ENCODE data around the gene PLEKHJ1. TPM values are rescaled to one million over a fixed set of nuclear protein-coding genes. Genes with fewer than 3 reads are reported as not detected.
A peak's percentile ranks its signal among the peaks of the same experiment; 100 is the strongest.

Gene PLEKHJ1
- total RNA-seq, 1 donor from 2014 or later = 107 TPM

GRCh38 chr19:2199215-2199614 lies 36.9 kb downstream of the PLEKHJ1 start:
- Mint-ChIP-seq H3K27me3 (no peaks in the 10 kb centered on the region), H3K4me1 (ENCODE audit: unreplicated experiment) (peaks cover 5% of the 10 kb centered on the region), H3K4me3 (no peak overlapping the region), H3K36me3 (peaks cover 7% of the 10 kb centered on the region), H3K27ac (peak overlapping the region; percentile 57), H3K9me3 (no peaks in the 10 kb centered on the region)
- TF ChIP-seq CTCF (conservative IDR thresholded peaks at IDR 0.05) = peak; percentile 63
- no peak for DNase-seq (ENCODE audit: extremely low spot score, unreplicated experiment)

- Mint-ChIP-seq H3K36me3 (peaks cover 7% of the 10 kb centered on the region), H3K27ac (no peak overlapping the region), H3K9me3 (no peaks in the 10 kb centered on the region), H3K27me3 (no peaks in the 10 kb centered on the region), H3K4me1 (ENCODE audit: unreplicated experiment) (peaks cover 5% of the 10 kb centered on the region), H3K4me3 (no peak overlapping the region)
- TF ChIP-seq CTCF (conservative IDR thresholded peaks at IDR 0.05) = no peak
- DNase-seq (ENCODE audit: extremely low spot score, unreplicated experiment) = no peak
Measured at GRCh38 chr19:2198317-2198716, 37.8 kb downstream of the PLEKHJ1 start.

GRCh38 chr19:2197270-2197669 lies 38.9 kb downstream of the PLEKHJ1 start:
- Mint-ChIP-seq H3K36me3 (peaks cover 11% of the 10 kb centered on the region), H3K4me1 (ENCODE audit: unreplicated experiment) (peaks cover 5% of the 10 kb centered on the region), H3K4me3 (no peak overlapping the region), H3K27me3 (no peaks in the 10 kb centered on the region), H3K9me3 (no peaks in the 10 kb centered on the region), H3K27ac (no peak overlapping the region)
- no peak for TF ChIP-seq CTCF (conservative IDR thresholded peaks at IDR 0.05)
- no peak for DNase-seq (ENCODE audit: extremely low spot score, unreplicated experiment)

GRCh38 chr19:2195914-2196313 lies 40.2 kb downstream of the PLEKHJ1 start:
- H3K9me3 Mint-ChIP-seq = no peaks in the 10 kb centered on the region
- H3K27me3 Mint-ChIP-seq = no peaks in the 10 kb centered on the region
- no peak for DNase-seq (ENCODE audit: extremely low spot score, unreplicated experiment)
- peaks cover 5% of the 10 kb centered on the region for H3K4me1 Mint-ChIP-seq (ENCODE audit: unreplicated experiment)
- H3K27ac Mint-ChIP-seq = no peak overlapping the region
- peaks cover 11% of the 10 kb centered on the region for H3K36me3 Mint-ChIP-seq
- H3K4me3 Mint-ChIP-seq = no peak overlapping the region
- no peak for TF ChIP-seq CTCF (conservative IDR thresholded peaks at IDR 0.05)

- no peak for DNase-seq (ENCODE audit: extremely low spot score, unreplicated experiment)
- no peak for TF ChIP-seq CTCF (conservative IDR thresholded peaks at IDR 0.05)
- Mint-ChIP-seq H3K9me3 (no peaks in the 10 kb centered on the region), H3K4me3 (no peak overlapping the region), H3K27me3 (no peaks in the 10 kb centered on the region), H3K4me1 (ENCODE audit: unreplicated experiment) (peaks cover 5% of the 10 kb centered on the region), H3K27ac (no peak overlapping the region), H3K36me3 (peaks cover 11% of the 10 kb centered on the region)
Measured at GRCh38 chr19:2195361-2195760, 40.8 kb downstream of the PLEKHJ1 start.

- DNase-seq (ENCODE audit: extremely low spot score, unreplicated experiment) = no peak
- no peaks in the 10 kb centered on the region for H3K9me3 Mint-ChIP-seq
- H3K4me3 Mint-ChIP-seq = no peak overlapping the region
- H3K27ac Mint-ChIP-seq = no peak overlapping the region
- no peak for TF ChIP-seq CTCF (conservative IDR thresholded peaks at IDR 0.05)
- peaks cover 5% of the 10 kb centered on the region for H3K4me1 Mint-ChIP-seq (ENCODE audit: unreplicated experiment)
- H3K36me3 Mint-ChIP-seq = peaks cover 11% of the 10 kb centered on the region
- H3K27me3 Mint-ChIP-seq = no peaks in the 10 kb centered on the region
Measured at GRCh38 chr19:2194513-2195078, 41.5 kb downstream of the PLEKHJ1 start.

All from type B pancreatic cell (in vitro differentiated cells).